GM12878 (cell line): ENCODE results near the gene TNFRSF14. TPM values are rescaled to one million over a fixed set of nuclear protein-coding genes. Genes with fewer than 3 reads are reported as not detected.

Source experiments
- ATAC-seq: fragments of 200-7000 bp; cut with Tn5 transposase; 3 replicates; pipeline ENCODE4 v1.9.1; 2020; ENCODE audit warnings: mild to moderate bottlenecking, moderate library complexity
- BruUV-seq: library from RNA; stranded (reverse); fragments of 400-500 nt; replicated peaks from 2 replicates; lab custom pipeline; 2021; lab: Mats Ljungman, UMichigan
- CTCF ChIA-PET: fragments of 300-600 bp; sonication (Branson Sonifier 250); formaldehyde crosslinking; extraction: SDS; loops from one replicate; lab custom pipeline; 2021; ENCODE audit warnings: inconsistent platforms; lab: Yijun Ruan, JAX
- POLR2A ChIA-PET: fragments of 350-600 bp; formaldehyde crosslinking; extraction: SDS; loops from one replicate; lab custom pipeline; 2021; ENCODE audit warnings: inconsistent platforms; lab: Charles Lee
- RAD21 ChIA-PET: fragments of 300-600 bp; sonication (Branson Sonifier 250); formaldehyde crosslinking; loops from one replicate; lab custom pipeline; 2023; ENCODE audit warnings: antibody characterized with exemption; ENCODE audit not compliant: unreplicated experiment; lab: Charles Lee
- SMC1A ChIA-PET: fragments of 300-600 bp; sonication (Branson Sonifier 250); formaldehyde crosslinking; loops from one replicate; lab custom pipeline; 2023; ENCODE audit not compliant: unreplicated experiment, uncharacterized antibody; lab: Charles Lee
- DNase-seq: peaks from one replicate; pipeline ENCODE4 v3.0.0-alpha.2; 2011; ENCODE audit warnings: low read depth, low spot score
- FAIRE-seq: peaks from 3 replicates; lab custom pipeline; 2011; peaks lifted over from hg19 to GRCh38; lab: Jason Lieb, UNC
- H2AFZ ChIP-seq: 2 replicates; pipeline ENCODE4 v1.6.0; 2011; ENCODE audit warnings: low read depth, low read length, control low read depth; ENCODE audit not compliant: control insufficient read depth
- H3K27ac ChIP-seq: 2 replicates; pipeline ENCODE4 v1.5.1; 2011; ENCODE audit warnings: control low read depth; ENCODE audit not compliant: control insufficient read depth, insufficient read depth
- H3K27me3 ChIP-seq, 2 experiments: replicated peaks in 1 of 2; 2 replicates each; pipeline versions ENCODE4 v1.6.0 to v1.6.1; 2011; ENCODE audit warnings: low read length in 1 of 2; ENCODE audit not compliant: control insufficient read depth in 2 of 2, insufficient read depth in 2 of 2
- H3K36me3 ChIP-seq, 2 experiments: 2 replicates each; pipeline ENCODE4 v1.5.1; 2011; ENCODE audit warnings: low read length in 1 of 2; ENCODE audit not compliant: control insufficient read depth in 2 of 2, insufficient read depth in 2 of 2
- H3K4me1 ChIP-seq: 2 replicates; pipeline ENCODE4 v1.6.1; 2011; ENCODE audit warnings: mild to moderate bottlenecking, low read length, moderate library complexity, mixed read lengths; ENCODE audit not compliant: control insufficient read depth, insufficient read depth
- H3K4me2 ChIP-seq: 2 replicates; pipeline ENCODE4 v1.6.0; 2011; ENCODE audit warnings: control low read depth; ENCODE audit not compliant: control insufficient read depth, insufficient read depth
- H3K4me3 ChIP-seq: fragments of 200-600 bp; sonication (generic); 2 replicates; pipeline ENCODE4 v1.5.1; 2016
- H3K79me2 ChIP-seq: 2 replicates; pipeline ENCODE4 v1.6.0; 2011; ENCODE audit warnings: low read length; ENCODE audit not compliant: control insufficient read depth, insufficient read depth
- H3K9ac ChIP-seq: 2 replicates; pipeline ENCODE4 v1.8.0; 2011; ENCODE audit warnings: low read length, control low read depth, mixed read lengths; ENCODE audit not compliant: control insufficient read depth, insufficient read depth
- H3K9me3 ChIP-seq: replicated peaks from 3 replicates; pipeline ENCODE4 v1.5.1; 2011; ENCODE audit warnings: mild to moderate bottlenecking, low read length; ENCODE audit not compliant: control insufficient read depth, insufficient read depth
- H4K20me1 ChIP-seq: 2 replicates; pipeline ENCODE4 v1.6.0; 2011; ENCODE audit not compliant: control insufficient read depth, insufficient read depth
- ATF3 ChIP-seq: IDR thresholded peaks from 2 replicates; pipeline ENCODE4 v1.6.1; 2011; ENCODE audit warnings: low read depth, mild to moderate bottlenecking, low read length, moderate library complexity, borderline replicate concordance; ENCODE audit errors: extremely low read depth
- CHD1 ChIP-seq: IDR thresholded peaks from 2 replicates; pipeline ENCODE4 v1.6.1; 2012; ENCODE audit warnings: low read depth, low read length, improper control_type of control experiment
- CHD4 ChIP-seq: fragments of 200-600 bp; sonication (generic); IDR thresholded peaks from 2 replicates; pipeline ENCODE4 v1.6.1; 2016; ENCODE audit warnings: mild to moderate bottlenecking
- CREM ChIP-seq: IDR thresholded peaks from 2 replicates; pipeline ENCODE4 v1.6.1; 2014; ENCODE audit warnings: antibody characterized with exemption, low read depth
- DPF2 ChIP-seq: fragments of 450-650 bp; IDR thresholded peaks from 2 replicates; pipeline ENCODE4 v1.6.1; 2017; ENCODE audit warnings: mild to moderate bottlenecking
- IRF5 ChIP-seq: fragments of 450-650 bp; IDR thresholded peaks from 2 replicates; pipeline ENCODE4 v1.6.1; 2017; ENCODE audit warnings: borderline replicate concordance
- POLR2AphosphoS5 ChIP-seq: IDR thresholded peaks from 2 replicates; pipeline ENCODE4 v1.6.1; 2011; ENCODE audit warnings: mild to moderate bottlenecking, low read length, inconsistent platforms
- RB1 ChIP-seq: fragments of 450-650 bp; formaldehyde crosslinking; IDR thresholded peaks from 2 replicates; pipeline ENCODE4 v1.6.1; 2017; ENCODE audit warnings: mild to moderate bottlenecking, borderline replicate concordance
- RCOR1 ChIP-seq: conservative IDR thresholded peaks from 2 replicates; pipeline ENCODE4 v1.6.1; 2012; ENCODE audit warnings: low read depth, low read length, improper control_type of control experiment
- RELB ChIP-seq: fragments of 450-650 bp; IDR thresholded peaks from 2 replicates; pipeline ENCODE4 v1.6.1; 2017; ENCODE audit warnings: low read depth, mild to moderate bottlenecking, moderate library complexity
- SMAD5 ChIP-seq: IDR thresholded peaks from 2 replicates; pipeline ENCODE4 v1.6.1; 2016; ENCODE audit warnings: antibody characterized with exemption, low read depth
- SPI1 ChIP-seq: IDR thresholded peaks from 2 replicates; pipeline ENCODE4 v1.6.1; 2011; ENCODE audit warnings: low read depth, mild to moderate bottlenecking, low read length, moderate library complexity, borderline replicate concordance; ENCODE audit not compliant: insufficient read depth
- TAF1 ChIP-seq: IDR thresholded peaks from 2 replicates; pipeline ENCODE4 v1.6.1; 2011; ENCODE audit warnings: mild to moderate bottlenecking, low read depth, low read length, borderline replicate concordance
- ZBTB11 ChIP-seq: fragments of 450-650 bp; formaldehyde crosslinking; IDR thresholded peaks from 2 replicates; pipeline ENCODE4 v1.5.0; 2022; ENCODE audit warnings: mild to moderate bottlenecking, missing genetic modification characterization
- ZNF207 ChIP-seq: fragments of 450-650 bp; IDR thresholded peaks from 2 replicates; pipeline ENCODE4 v1.6.1; 2014; ENCODE audit warnings: antibody characterized with exemption, mild to moderate bottlenecking, borderline replicate concordance
- WGBS: methylation state at CpG from one replicate; pipeline ENCODE4 v1.1.6; 2016; ENCODE audit warnings: low lambda C conversion rate; ENCODE audit not compliant: insufficient replicate concordance, insufficient coverage; ENCODE audit errors: missing lambda C conversion rate; 5-methylcytosine and 5-hydroxymethylcytosine counted together
- in situ Hi-C: fragments of 300-500 bp; cut with MboI; formaldehyde crosslinking; loops from 9 replicates; pipeline ENCODE4 v1.14.3; 2018; ENCODE audit warnings: mixed read lengths
- intact Hi-C: fragments of 100-400 bp; cut with micrococcal nuclease; formaldehyde crosslinking; loops from one replicate; pipeline ENCODE4 v1.14.2; 2022; ENCODE audit not compliant: unreplicated experiment
- polyA plus RNA-seq, 11 experiments: library from polyadenylated mRNA; depleted of rRNA in 4 of 11; unstranded in 6 of 11; stranded (reverse) in 5 of 11; fragments of >200 nt; fragmentation: Nextera tagmentation in 4 of 11; fragmentation: Illumina TruSeq in 1 of 11; extraction: Ambion mirVana in 4 of 11; extraction: Trizol in 1 of 11; gene quantifications; 1 replicate in 1 of 11; 2 replicates in 10 of 11; pipeline versions ENCODE4 v1.2.1 to v1.2.3, GENCODE V29; 2011 to 2016; ENCODE audit warnings: inconsistent platforms in 2 of 11, missing spikeins in 2 of 11, low read depth in 1 of 11
- total RNA-seq, 4 experiments: library from RNA; depleted of rRNA in 3 of 4; stranded (reverse); fragments of >200 nt in 3 of 4; fragmentation: Illumina TruSeq in 1 of 4; extraction: Trizol in 1 of 4; gene quantifications; 2 replicates each; pipeline versions ENCODE4 v1.2.1 to v1.2.3, GENCODE V29; 2013 to 2021

The TNFRSF14 gene
- total and polyA plus RNA-seq, 10 of the 15 experiments (the other 5 are each of a cell fraction or from before 2014, with no cell fraction given), result 0.43 to 114 (median 41.5) TPM

- no TSS peak for BruUV-seq
- H3K9ac ChIP-seq, result peak overlapping the region; percentile 70
- DNase-seq (no peak), FAIRE-seq (no peak), ATAC-seq (no peak; the same call in 2 of the 3 replicates)
- SMC1A ChIA-PET, result interaction anchor here (1.3 to 3.1 kb wide), 4 partner anchors 9 to 30 kb away, joined by 5 to 28 read pairs (median 16); partner anchors contain the start of genes PRXL2B and TNFRSF14
- H3K79me2 ChIP-seq, result peaks cover 3% of the 10 kb centered on the region
- WGBS, result 25% methylated on average over 23 of the region's 23 CpGs
- POLR2A ChIA-PET, result interaction anchor here (0.9 to 5.1 kb wide), 6 partner anchors 10 to 52 kb away, joined by 3 to 62 read pairs (median 25); partner anchors contain the start of genes PANK4, PRXL2B and TNFRSF14
- peak overlapping the region; percentile 70 for H3K4me2 ChIP-seq
- peak overlapping the region; percentile 99 for H3K27ac ChIP-seq
- intact Hi-C loops, result no loop called here
- H3K36me3 ChIP-seq, result no peaks in the 10 kb centered on the region
- peaks cover 2% of the 10 kb centered on the region; the same call in 1 of the 3 replicates for H3K9me3 ChIP-seq
- no peaks in the 10 kb centered on the region for H3K27me3 ChIP-seq
- peak overlapping the region; percentile 59; the same call in 1 of the 2 replicates for H3K4me3 ChIP-seq
- in situ Hi-C loops, result no loop called here
- peak overlapping the region; percentile 35 for H2AFZ ChIP-seq
- RAD21 ChIA-PET, result interaction anchor here (0.5 to 5.2 kb wide), 5 partner anchors 10 to 161 kb away, joined by 3 to 39 read pairs (median 4); partner anchors contain the start of genes PANK4, PRXL2B and TNFRSF14
- CTCF ChIA-PET, result interaction anchor here (2.4 to 3.1 kb wide), 4 partner anchors 9 to 29 kb away, joined by 7 to 14 read pairs (median 10); no protein-coding TSS in a partner anchor
- no peaks in the 10 kb centered on the region for H4K20me1 ChIP-seq
- peaks cover 46% of the 10 kb centered on the region for H3K4me1 ChIP-seq
- TF ChIP-seq IRF5 (no peak), CHD1 (no peak), CREM (0 out of 2 replicates have a peak, but pooled peaks have one; percentile 5), RCOR1 (no peak), TAF1 (no peak), ATF3 (no peak), CHD4 (no peak), RELB (peak; percentile 33; the same call in 1 of the 2 replicates), DPF2 (0 out of 2 replicates have a peak, but pooled peaks have one; percentile 16), POLR2AphosphoS5 (peak; percentile 66; the same call in 1 of the 2 replicates), SMAD5 (no peak), ZNF207 (0 out of 2 replicates have a peak, but pooled peaks have one; percentile 44), SPI1 (peak; percentile 66; the same call in 1 of the 2 replicates), ZBTB11 (no peak), RB1 (0 out of 2 replicates have a peak, but pooled peaks have one; percentile 38)
Measured at GRCh38 chr1:2575801-2576663, 19.9 kb downstream of the TNFRSF14 start.
